Astrocyte of the cerebellum (primary cell): ENCODE data around the gene TLL2.

Experiments used
- DNase-seq: peaks from one replicate; pipeline ENCODE4 v3.0.0-alpha.2; 2011; ENCODE audit warnings: low read depth
- H3K4me3 ChIP-seq: 2 replicates; pipeline ENCODE4 v1.5.1; 2011; ENCODE audit warnings: mild to moderate bottlenecking, low read depth, low read length, moderate library complexity
- CTCF ChIP-seq: IDR thresholded peaks from 2 replicates; pipeline ENCODE4 v1.5.1; 2012; ENCODE audit warnings: low read length, low read depth, moderate library complexity, mild to moderate bottlenecking; ENCODE audit errors: missing control alignments
- in situ Hi-C: cut with HindIII; loops from 2 replicates; pipeline ENCODE4 v1.10.0; 2017; ENCODE audit warnings: low sequenced_read_pairs

Gene TLL2

DNA sequence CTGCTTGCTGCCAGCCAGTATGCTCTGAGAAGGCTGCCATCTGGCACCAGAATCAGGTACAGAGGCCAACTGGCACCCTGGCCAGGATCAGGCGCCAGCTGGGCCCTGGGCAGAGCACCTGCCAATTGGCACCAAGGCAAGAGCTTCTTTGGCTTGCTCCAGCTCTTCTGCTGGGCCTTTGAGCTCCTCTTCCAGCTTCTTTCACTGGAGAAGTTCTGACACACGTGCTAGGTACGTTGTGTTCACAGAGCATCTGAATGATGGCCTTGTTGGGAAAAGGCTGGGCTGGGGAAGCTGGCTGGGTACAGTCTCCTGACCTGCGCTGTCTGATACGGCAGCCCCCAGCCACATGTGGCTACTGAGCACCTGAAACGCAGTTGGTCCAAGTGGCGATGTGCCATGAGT, 123.3 kb downstream of the TLL2 start:
- no peak overlapping the region for H3K4me3 ChIP-seq
- DNase-seq: no peak
- in situ Hi-C loops: no loop called here
- no peak for TF ChIP-seq CTCF

DNA sequence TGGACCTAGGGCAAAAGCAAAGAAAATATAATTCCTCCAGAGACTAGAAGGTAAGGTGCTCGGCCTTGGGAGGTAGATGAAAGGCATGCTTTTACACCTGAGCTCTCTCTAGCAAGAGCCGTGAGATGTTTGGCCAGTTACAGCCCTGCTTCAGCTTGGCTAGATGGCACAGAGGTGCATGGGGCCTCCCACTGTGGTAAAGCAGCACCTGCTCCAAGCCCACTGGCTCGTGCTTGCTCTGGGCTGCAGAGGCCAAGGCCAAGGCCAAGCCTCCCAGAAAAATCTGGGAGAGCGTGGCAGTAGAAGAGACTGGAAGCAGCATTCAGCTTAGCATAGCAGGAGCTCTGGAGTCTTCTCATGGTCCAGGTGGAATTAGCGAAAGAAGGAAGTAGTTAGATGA, 123.9 kb downstream of the TLL2 start:
- DNase-seq: no peak
- no peak overlapping the region for H3K4me3 ChIP-seq
- in situ Hi-C loops: no loop called here
- no peak for TF ChIP-seq CTCF

DNA sequence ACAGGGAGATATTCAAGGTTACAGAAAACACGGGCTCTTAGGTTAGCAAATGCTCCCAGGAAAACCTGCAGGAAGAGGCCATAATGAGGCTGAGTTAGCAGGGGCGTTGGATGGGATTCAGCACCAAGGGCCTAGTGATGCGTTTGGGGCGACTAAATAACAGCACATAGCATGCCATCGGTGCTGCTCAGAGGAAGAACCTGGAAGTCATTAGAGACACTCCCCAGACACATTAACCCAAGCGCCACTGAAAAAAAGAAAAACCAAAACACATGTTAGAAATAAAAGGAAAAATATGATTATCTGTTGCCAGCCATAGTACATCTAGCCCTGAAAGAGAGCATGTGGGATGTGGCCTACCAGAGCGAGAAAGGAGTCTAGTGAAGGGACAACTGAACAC, 126.1 kb downstream of the TLL2 start:
- no peak for TF ChIP-seq CTCF
- no peak overlapping the region for H3K4me3 ChIP-seq
- in situ Hi-C loops: no loop called here
- no peak for DNase-seq

GRCh38 chr10:96387161-96387560, 126.6 kb downstream of the TLL2 start:
- H3K4me3 ChIP-seq: no peak overlapping the region
- no peak for DNase-seq
- in situ Hi-C loops: no loop called here
- TF ChIP-seq CTCF: no peak

DNA sequence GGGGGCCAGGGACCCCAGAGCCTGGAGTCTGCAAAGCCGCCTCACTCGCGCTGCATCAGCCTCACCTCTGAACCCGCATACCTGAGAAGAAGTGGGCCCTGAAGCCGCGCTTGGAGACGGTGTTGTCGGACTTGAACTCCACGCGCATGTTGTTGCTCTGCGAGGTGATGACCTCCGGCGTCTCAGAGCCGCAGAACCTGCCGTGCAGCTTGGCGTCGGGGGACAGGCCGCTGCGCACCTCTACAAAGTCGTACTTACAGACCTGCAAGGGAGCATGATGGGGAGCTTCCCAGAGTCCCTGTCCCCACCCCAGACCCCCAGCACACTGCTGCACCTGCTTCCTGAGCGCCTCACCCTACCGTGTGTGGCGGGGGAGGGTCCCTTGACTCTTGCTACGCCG, 129.2 kb downstream of the TLL2 start:
- in situ Hi-C loops: no loop called here
- DNase-seq: no peak
- no peak overlapping the region for H3K4me3 ChIP-seq
- no peak for TF ChIP-seq CTCF

DNA sequence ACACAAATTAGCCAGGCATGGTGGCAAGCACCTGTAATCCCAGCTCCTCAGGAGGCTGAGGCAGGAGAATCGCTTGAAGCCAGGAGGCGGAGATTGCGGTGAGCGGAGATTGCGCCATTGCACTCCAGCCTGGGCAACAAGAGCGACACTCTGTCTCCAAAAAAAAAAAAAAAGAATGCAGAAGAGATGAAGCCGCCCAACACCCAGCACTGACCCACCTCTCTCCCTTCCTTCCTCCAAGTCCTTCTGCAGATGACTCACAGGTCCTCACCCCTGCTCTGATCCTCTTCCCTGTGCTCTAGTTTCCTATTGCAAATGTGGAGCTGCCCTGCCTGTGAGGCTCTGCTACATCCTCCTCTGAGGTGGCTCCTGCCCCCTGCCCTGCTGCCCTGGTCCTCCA, 132.9 kb downstream of the TLL2 start:
- in situ Hi-C loops: no loop called here
- DNase-seq: no peak
- TF ChIP-seq CTCF: no peak
- no peak overlapping the region for H3K4me3 ChIP-seq

DNA sequence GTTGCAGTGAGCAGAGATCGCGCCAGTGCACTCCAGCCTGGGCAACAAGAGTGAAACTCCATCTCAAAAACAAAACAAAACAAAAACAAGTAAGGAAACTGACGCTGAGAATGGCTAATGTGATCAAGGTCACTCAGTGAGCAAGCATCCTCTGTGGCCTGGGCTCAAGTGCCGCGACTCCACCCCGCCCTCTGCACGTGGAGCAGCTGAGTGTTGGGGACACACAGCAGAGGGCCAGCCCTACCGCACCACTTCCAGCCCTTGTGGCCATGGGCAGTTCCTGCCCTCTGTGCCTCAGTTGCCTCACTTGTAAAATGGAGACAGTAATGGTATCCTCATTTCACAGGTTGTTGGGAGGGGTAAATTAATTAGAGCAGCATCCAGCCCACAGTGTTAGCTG, 134.0 kb downstream of the TLL2 start:
- no peak overlapping the region for H3K4me3 ChIP-seq
- DNase-seq: no peak
- in situ Hi-C loops: no loop called here
- TF ChIP-seq CTCF: no peak
